HG03097 (cell line): Measurements from ENCODE around the gene CBX1.
"Not testable (repeated sequence)": the region's sequence is repeated elsewhere in the genome, so short reads cannot be mapped to it uniquely, and the experiment has no call there.

ENCODE experiments used
- ATAC-seq: cut with Tn5 transposase; IDR thresholded peaks from one replicate; pipeline ENCODE4 v1.9.1; 2021; ENCODE audit not compliant: unreplicated experiment, low FRiP score

The CBX1 gene

GRCh38 chr17:48074322-48075081, 26.8 kb downstream of the CBX1 start:
- ATAC-seq = no peak

DNA sequence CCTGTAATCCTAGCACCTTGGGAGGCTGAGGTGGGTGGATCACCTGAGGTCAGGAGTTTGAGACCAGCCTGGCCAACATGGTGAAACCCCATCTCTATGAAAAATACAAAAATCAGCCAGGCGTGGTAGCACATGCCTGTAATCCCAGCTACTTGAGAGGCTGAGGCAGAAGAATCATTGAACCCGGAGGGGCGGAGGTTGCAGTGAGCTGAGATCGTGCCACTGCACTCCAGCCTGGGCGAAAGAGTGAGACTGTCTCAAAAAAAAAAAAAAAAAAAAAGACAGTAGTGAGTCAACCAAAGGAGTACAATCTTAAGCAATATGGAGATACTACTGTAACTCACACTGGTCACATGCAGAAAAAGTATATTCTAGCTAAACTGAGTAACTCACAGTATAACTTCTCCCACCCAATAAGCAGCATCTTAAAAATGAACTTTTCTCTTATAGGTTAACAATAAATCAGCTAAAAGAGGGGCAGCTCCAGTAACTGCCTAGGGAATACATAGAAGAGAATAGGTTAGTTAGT, 27.6 kb downstream of the CBX1 start:
- not testable (repeated sequence) for ATAC-seq

DNA sequence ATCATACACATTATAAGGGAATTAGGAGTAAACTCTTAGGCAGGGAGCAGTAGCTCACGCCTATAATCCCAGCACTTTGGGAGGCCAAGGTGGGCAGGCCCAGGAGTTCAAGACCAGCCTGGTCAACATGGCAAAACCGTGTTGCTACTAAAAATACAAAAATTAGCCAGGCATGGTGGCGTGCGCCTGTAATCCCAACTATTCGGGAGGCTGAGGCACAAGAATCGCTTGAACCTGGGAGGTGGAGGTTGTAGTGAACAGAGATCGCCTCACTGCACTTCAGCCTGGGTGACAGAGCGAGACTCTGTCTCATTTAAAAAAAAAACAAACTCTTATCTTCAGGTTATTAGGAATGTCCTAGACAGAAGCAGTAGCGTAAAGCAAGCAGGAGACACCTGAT, 28.5 kb downstream of the CBX1 start:
- ATAC-seq = not testable (repeated sequence)

DNA sequence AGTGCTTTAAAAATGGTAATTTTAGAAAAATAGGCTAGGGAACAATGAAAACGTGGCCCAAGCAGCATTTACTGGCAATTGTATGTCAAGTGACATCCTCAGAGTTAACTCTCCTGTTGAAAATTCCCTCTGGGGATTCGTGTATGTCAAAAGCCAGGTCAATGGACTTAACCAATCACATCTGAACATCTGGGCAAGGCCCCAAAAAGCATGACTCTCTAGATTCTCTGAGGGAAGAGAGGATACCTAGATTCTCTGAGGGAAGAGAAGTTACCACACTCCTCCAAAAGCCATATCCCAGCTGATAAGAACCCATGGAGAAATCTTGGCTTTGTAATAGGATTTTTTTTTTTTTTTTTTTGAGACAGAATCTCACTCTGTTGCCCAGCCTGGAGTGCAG, 29.6 kb downstream of the CBX1 start:
- no peak for ATAC-seq

DNA sequence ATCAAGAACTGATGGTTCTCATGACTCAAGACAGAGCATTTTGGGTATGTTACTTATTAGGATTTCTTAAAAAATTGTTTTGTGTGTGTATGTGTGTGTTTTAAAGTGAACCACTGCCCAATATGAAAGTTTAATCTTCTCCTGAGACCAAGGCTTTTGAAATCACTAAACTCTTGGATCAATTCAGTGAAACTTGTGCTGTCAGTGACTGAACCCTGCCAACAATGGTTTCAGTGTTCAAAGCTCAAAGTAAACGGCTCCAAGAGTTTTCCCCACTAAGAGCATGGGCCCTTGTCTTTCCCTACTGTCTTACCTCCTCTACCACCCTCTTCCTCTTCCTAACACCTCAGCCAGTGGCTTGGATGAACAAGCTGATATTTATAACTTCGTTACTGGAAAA, 31.1 kb downstream of the CBX1 start:
- no peak for ATAC-seq

- no peak for ATAC-seq
These were observed 32.8 kb downstream of the CBX1 start for GRCh38 chr17:48068491-48068961.

- ATAC-seq = not testable (repeated sequence)
These were observed 33.5 kb downstream of the CBX1 start for GRCh38 chr17:48067808-48068207.

DNA sequence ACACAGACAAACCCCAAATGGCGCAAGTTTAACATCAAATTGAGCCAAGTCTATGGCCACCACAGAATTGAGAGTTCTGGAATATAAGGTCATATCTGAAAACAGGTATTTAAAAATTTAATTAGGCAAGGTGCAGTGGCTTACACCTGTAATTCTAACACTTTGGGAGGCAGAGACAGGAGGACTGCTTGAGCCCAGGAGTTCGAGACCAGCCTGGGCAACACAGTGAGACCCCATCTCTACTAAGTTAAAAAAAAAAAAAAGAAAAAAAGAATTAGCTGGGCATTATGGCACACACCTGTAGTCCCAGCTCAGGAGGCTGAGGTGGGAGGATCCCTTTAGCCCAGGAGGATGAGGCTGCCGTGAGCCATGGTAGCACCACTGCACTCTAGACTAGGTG, 34.0 kb downstream of the CBX1 start:
- no peak for ATAC-seq

DNA sequence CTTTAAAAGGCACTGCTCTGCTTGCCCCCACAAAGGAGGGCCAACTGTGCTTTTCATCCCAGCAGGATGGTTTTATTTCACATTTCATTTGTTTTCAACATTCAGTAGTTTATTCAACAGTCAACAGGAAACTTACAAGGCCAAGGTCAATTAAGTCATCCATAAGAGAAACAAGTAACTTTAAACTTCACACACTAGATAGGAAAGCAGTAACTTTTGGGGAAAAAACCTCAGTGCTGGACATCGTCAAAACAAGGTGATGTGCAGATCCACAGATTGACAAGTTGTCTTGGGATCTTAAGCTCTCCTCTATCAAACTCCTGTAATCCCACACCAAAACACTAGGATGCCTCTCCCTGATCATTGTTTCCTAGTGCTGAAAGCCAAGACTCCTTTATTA, 34.6 kb downstream of the CBX1 start:
- ATAC-seq = no peak

DNA sequence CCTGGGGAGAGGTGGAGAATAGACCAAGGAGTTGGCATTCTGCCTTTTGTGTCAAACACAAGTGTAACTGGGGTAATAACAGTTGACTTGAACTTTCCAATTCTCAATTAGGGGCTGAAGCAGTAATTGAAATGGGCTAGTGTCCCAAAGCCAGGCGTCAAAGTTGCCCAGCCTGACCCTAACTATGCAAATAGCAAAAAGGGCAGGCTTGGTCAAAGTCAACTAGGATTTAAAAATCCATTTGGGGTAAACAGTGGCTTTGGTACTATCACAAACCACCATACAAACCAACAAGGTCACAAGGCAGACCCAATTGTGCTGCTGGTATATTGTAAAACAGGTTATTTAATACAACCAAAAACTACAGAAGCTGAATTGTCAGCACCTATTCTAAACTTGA, 35.1 kb downstream of the CBX1 start:
- ATAC-seq = no peak

DNA sequence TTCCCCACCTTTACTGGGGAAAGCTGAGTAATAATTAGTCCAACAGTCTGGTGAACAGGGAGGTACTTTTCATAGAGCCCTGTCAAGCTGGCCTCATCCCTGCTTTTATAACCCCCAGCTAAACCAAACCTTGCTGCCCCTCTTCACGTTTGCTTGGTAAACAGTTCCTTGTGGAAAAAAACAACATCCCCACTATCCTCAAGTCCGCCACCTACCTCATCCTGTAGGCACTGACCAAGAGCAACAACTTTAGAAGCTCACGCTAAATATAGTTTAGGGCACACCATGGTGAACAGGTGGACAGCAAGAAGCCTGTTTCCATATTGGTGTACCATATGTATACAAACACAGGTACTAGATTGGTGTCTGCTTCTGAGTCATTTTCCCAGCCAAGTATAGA, 36.6 kb downstream of the CBX1 start:
- ATAC-seq = no peak

DNA sequence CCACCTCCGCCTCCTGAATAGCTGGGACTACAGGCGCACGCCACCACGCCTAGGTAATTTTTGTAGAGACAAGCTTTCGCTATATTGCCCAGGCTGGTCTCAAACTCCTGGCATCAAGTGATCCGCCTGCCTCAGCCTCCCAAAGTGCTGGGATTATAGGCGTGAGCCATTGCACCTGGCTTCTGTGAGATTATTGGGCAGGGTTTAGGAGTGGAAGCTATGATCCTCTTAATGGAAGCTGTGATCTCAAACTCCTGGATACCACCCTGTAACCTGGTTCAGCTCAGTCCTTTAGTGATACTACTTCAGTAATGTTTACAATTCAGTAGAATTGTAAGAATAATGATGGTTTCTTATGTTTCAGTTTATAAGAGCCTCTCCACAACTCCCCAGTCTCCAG, 39.0 kb downstream of the CBX1 start:
- no peak for ATAC-seq

GRCh38 chr17:48060249-48060648, 41.0 kb downstream of the CBX1 start:
- ATAC-seq = no peak

DNA sequence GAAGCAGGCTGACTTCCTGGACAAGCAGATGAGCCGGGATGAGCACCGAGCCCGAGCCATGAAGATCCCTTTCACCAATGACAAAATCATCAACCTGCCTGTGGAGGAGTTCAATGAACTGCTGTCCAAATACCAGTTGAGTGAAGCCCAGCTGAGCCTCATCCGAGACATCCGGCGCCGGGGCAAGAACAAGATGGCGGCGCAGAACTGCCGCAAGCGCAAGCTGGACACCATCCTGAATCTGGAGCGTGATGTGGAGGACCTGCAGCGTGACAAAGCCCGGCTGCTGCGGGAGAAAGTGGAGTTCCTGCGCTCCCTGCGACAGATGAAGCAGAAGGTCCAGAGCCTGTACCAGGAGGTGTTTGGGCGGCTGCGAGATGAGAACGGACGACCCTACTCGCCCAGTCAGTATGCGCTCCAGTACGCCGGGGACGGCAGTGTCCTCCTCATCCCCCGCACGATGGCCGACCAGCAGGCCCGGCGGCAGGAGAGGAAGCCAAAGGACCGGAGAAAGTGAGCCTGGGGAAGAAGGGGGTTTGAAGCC, 42.1 kb downstream of the CBX1 start:
- ATAC-seq = no peak

DNA sequence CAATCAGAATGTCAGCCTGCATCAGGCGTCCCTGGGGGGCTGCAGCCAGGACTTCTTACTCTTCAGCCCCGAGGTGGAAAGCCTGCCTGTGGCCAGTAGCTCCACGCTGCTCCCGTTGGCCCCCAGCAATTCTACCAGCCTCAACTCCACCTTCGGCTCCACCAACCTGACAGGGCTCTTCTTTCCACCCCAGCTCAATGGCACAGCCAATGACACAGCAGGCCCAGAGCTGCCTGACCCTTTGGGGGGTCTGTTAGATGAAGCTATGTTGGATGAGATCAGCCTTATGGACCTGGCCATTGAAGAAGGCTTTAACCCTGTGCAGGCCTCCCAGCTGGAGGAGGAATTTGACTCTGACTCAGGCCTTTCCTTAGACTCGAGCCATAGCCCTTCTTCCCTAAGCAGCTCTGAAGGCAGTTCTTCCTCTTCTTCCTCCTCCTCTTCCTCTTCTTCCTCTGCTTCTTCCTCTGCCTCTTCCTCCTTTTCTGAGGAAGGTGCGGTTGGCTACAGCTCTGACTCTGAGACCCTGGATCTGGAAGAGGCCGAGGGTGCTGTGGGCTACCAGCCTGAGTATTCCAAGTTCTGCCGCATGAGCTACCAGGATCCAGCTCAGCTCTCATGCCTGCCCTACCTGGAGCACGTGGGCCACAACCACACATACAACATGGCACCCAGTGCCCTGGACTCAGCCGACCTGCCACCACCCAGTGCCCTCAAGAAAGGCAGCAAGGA, 42.7 kb downstream of the CBX1 start:
- ATAC-seq = no peak

DNA sequence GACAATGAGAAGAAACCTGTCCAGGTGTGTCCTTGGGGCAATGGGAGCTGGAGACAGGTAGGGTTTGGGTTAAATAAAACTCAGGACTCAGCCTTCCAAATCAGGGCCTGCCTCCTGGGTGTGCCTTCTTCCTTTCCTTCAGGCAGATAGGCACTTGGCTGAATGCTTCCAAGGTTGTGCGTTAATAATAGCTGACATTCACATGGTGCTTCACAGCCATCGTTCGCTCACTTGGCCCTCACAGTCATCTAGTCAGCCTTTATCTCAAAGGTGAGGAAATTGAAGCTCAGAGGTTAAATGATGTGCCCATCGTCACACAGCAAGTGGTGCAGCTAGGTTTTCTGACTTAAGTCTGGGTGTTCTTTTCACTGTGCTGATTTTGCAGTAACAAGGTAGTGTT, 43.7 kb downstream of the CBX1 start:
- ATAC-seq = no peak

GRCh38 chr17:48056879-48057278, 44.4 kb downstream of the CBX1 start:
- ATAC-seq = no peak

DNA sequence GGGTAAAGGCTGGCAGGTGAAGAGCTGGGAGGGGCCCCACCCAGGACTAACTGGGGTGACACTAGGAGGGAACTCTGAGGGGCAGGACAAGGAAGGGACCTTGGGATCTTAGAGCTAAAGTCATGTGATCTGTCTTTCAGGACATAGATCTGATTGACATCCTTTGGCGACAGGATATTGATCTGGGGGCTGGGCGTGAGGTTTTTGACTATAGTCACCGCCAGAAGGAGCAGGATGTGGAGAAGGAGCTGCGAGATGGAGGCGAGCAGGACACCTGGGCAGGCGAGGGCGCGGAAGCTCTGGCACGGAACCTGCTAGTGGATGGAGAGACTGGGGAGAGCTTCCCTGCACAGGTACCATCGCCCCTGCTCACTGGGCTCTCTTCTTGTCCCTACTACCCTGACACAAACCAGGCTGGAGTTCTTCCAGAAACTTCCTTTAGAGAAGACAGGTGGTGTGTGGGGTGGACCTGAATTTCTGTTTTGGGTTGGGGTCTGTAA, 45.0 kb downstream of the CBX1 start:
- ATAC-seq = no peak

GRCh38 chr17:48055531-48056245, 45.6 kb downstream of the CBX1 start:
- ATAC-seq = no peak

DNA sequence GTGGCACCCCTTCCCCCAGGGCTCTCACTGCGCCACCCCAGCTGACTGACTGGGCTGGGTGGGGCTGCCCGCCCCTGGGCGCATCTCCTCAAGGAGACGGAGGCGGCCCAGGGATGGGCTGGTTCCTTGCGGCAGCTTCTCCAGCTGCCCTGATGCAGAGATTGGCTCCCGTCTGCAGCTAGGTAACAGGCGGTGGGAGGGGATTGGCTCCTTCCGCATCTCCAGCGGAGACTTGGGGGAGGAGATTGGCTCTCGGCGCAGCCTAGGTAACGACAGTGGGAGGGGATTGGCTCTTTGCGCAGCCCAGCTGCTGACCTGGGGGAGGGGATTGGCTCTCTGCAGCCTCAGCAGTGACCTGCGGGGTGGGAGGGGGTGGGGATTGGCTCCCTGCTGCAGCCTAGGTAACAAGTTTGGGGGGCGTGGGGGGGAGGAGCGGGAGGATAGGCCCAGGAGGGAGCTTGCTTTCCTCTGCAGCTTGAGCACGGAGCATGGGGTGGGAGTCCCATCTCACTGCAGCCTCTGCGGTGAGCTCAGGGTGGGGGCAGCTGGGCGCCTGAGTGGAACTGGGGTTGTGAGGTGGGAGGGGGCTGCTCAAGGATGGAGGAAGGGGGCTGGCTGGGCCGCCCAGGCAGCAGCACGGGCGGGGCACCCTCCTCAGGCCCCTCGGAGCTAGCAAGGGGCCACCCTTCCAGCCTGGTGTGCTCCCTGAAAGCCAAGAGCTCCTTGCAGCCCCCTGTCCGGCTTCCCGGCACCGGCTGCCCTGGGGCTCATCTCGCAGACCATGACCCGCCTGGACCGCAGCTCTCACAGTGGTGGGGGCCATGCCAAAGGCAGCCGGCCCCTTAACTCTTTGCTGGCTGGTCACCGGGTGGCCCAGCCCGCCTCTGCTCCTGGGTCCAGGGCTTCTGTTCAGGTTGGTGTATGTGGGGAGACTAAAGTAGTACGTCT, 46.8 kb downstream of the CBX1 start:
- no peak for ATAC-seq
